HL-60 (cell line): ENCODE results near the gene ATG4B.

Experiments used
- CTCF ChIP-seq: IDR thresholded peaks from one replicate; pipeline ENCODE4 v1.5.1; 2011; ENCODE audit warnings: low read length, control low read depth, inconsistent platforms; ENCODE audit not compliant: insufficient read depth
- GABPA ChIP-seq: IDR thresholded peaks from 2 replicates; pipeline ENCODE4 v1.6.1; 2012; ENCODE audit warnings: low read depth
- REST ChIP-seq: IDR thresholded peaks from 2 replicates; pipeline ENCODE4 v1.6.1; 2012; ENCODE audit warnings: low read depth; ENCODE audit not compliant: insufficient replicate concordance

DNA sequence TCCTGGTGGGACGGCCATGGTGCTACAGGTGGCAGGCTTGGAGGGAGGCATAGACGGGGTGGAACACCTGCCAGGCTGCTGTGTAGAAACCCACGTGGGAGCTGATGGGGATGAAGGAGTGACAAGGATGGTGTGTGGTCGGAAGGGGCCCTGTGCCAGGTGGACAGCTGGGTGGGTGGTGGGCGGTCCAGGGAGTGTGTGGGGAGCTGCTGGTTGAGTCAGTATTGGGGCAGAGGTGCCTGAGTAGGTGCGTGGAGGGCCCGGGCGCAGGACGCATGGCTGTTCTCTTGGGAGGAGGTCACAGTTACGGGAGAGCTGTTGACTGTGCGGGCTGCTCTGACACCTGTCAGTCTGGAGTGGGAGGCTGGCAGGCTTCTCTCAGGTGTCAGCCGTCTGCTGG is 84.4 kb downstream of the ATG4B start:
- TF ChIP-seq CTCF (no peak), REST (no peak), GABPA (no peak)
